Measurements from ENCODE around the gene CMTM4. TPM values are rescaled to one million over a fixed set of nuclear protein-coding genes. Genes with fewer than 3 reads are reported as not detected.

Gene CMTM4
- total and polyA plus RNA-seq, 2 experiments from 2014 or later: 14.1 to 77.0 TPM

DNA sequence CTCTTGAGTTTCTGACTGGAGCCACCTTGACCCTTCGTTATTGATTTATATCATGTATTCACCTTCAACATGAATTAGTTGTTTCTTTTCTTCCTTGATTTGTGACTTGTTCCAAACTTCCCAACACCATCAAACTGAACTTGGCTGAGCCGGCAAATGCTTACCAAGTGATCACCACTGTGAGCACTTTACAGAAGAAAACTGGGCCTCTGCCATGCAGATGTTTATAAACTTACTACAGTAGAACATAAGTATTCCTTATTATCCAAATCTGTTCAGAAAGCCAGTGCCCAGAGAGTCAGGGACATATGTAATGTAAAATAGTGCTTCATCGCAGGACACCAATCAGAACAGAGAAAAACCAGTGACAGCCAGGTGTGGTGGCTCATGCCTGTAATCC, 19.9 kb downstream of the CMTM4 start:
- ATAC-seq: no peak
- Histone ChIP-seq H3K79me2 (replicated peaks; ENCODE audit: insufficient read depth) (peaks cover 44% of the 10 kb centered on the region), H3K9me2 (ENCODE audit: insufficient read depth) (no peaks in the 10 kb centered on the region), H3F3A (replicated peaks; ENCODE audit: low read depth) (no peaks in the 10 kb centered on the region), H3K27me3 (ENCODE audit: insufficient read depth) (no peaks in the 10 kb centered on the region), H2AFZ (no peak overlapping the region), H4K20me1 (replicated peaks; ENCODE audit: insufficient read depth) (peaks cover under 1% of the 10 kb centered on the region; the same call in 1 of the 2 replicates), H3K27ac (ENCODE audit: low read depth) (0 out of 2 replicates have a peak overlapping the region, but pooled peaks have one; percentile 50), H3K36me3 (ENCODE audit: insufficient read depth) (no peaks in the 10 kb centered on the region), H3K4me1 (ENCODE audit: insufficient read depth) (no peaks in the 10 kb centered on the region; the same call in 1 of the 2 replicates), H3K4me3 (no peak overlapping the region), H3K4me2 (no peak overlapping the region)
- peaks cover 3% of the 10 kb centered on the region; the same call in 2 of the 3 replicates for H3K36me3 Mint-ChIP-seq (ENCODE audit: low read depth)
- no peak for TF ChIP-seq POLR2AphosphoS5 (IDR thresholded peaks at IDR 0.05; ENCODE audit: low read depth)
- TF ChIP-seq EZH2 (IDR thresholded peaks at IDR 0.05; ENCODE audit: low read depth, unreplicated experiment): no peak
- TF ChIP-seq, protein P1, sequence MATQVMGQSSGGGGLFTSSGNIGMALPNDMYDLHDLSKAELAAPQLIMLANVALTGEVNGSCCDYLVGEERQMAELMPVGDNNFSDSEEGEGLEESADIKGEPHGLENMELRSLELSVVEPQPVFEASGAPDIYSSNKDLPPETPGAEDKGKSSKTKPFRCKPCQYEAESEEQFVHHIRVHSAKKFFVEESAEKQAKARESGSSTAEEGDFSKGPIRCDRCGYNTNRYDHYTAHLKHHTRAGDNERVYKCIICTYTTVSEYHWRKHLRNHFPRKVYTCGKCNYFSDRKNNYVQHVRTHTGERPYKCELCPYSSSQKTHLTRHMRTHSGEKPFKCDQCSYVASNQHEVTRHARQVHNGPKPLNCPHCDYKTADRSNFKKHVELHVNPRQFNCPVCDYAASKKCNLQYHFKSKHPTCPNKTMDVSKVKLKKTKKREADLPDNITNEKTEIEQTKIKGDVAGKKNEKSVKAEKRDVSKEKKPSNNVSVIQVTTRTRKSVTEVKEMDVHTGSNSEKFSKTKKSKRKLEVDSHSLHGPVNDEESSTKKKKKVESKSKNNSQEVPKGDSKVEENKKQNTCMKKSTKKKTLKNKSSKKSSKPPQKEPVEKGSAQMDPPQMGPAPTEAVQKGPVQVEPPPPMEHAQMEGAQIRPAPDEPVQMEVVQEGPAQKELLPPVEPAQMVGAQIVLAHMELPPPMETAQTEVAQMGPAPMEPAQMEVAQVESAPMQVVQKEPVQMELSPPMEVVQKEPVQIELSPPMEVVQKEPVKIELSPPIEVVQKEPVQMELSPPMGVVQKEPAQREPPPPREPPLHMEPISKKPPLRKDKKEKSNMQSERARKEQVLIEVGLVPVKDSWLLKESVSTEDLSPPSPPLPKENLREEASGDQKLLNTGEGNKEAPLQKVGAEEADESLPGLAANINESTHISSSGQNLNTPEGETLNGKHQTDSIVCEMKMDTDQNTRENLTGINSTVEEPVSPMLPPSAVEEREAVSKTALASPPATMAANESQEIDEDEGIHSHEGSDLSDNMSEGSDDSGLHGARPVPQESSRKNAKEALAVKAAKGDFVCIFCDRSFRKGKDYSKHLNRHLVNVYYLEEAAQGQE (IDR thresholded peaks at IDR 0.05; ENCODE audit: unreplicated experiment): no peak
- TF ChIP-seq, protein P2, sequence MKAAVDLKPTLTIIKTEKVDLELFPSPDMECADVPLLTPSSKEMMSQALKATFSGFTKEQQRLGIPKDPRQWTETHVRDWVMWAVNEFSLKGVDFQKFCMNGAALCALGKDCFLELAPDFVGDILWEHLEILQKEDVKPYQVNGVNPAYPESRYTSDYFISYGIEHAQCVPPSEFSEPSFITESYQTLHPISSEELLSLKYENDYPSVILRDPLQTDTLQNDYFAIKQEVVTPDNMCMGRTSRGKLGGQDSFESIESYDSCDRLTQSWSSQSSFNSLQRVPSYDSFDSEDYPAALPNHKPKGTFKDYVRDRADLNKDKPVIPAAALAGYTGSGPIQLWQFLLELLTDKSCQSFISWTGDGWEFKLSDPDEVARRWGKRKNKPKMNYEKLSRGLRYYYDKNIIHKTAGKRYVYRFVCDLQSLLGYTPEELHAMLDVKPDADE (IDR thresholded peaks at IDR 0.05): no peak
- H3K4me3 Mint-ChIP-seq: no peak overlapping the region
- H3K4me1 Mint-ChIP-seq: peaks cover 6% of the 10 kb centered on the region; the same call in 1 of the 3 replicates
- 0 out of 2 replicates have a peak overlapping the region, but pooled peaks have one; percentile 83 for H3K27ac Mint-ChIP-seq
- H3K27me3 Mint-ChIP-seq (ENCODE audit: insufficient read depth, low read depth, poor library complexity): no peaks in the 10 kb centered on the region
- H3K9me3 Mint-ChIP-seq: no peaks in the 10 kb centered on the region
- DNase-seq (ENCODE audit: low spot score): no peak

DNA sequence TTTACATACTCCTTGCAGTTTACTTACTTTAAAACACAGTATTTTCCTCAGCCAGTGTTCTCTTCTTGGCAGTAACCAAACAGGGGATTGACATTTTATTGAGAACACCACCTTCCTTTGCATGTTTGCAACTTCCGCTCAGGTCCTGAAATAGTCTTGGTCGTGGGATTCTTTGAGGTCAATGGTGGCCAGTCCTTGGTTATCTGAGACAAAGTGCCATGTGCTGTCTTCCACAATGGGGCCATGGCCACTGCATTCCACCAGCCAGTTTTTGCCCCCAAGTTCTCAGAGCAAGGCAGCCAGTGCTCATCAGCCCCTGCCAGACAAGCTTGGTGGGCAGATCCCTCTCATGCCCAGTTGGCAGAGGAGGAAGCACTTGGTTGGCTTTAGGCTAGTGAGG, 22.9 kb downstream of the CMTM4 start:
- Histone ChIP-seq H3K9me2 (ENCODE audit: insufficient read depth) (no peaks in the 10 kb centered on the region), H4K20me1 (replicated peaks; ENCODE audit: insufficient read depth) (0 out of 2 replicates have a peak, but pooled peaks cover 7% of the 10 kb centered on the region), H3K79me2 (replicated peaks; ENCODE audit: insufficient read depth) (peaks cover 44% of the 10 kb centered on the region), H3K4me2 (no peak overlapping the region), H3K36me3 (ENCODE audit: insufficient read depth) (no peaks in the 10 kb centered on the region), H3K27ac (ENCODE audit: low read depth) (no peak overlapping the region), H2AFZ (no peak overlapping the region), H3F3A (replicated peaks; ENCODE audit: low read depth) (no peaks in the 10 kb centered on the region), H3K4me3 (no peak overlapping the region), H3K27me3 (ENCODE audit: insufficient read depth) (no peaks in the 10 kb centered on the region), H3K4me1 (ENCODE audit: insufficient read depth) (no peaks in the 10 kb centered on the region; the same call in 1 of the 2 replicates)
- Mint-ChIP-seq H3K27ac (no peak overlapping the region), H3K27me3 (ENCODE audit: insufficient read depth, low read depth, poor library complexity) (peaks cover 2% of the 10 kb centered on the region), H3K36me3 (ENCODE audit: low read depth) (peaks cover 3% of the 10 kb centered on the region; the same call in 1 of the 3 replicates), H3K9me3 (no peaks in the 10 kb centered on the region), H3K4me1 (peaks cover 6% of the 10 kb centered on the region; the same call in 1 of the 3 replicates), H3K4me3 (no peak overlapping the region)
- no peak for ATAC-seq
- DNase-seq (ENCODE audit: low spot score): no peak
- no peak for TF ChIP-seq EZH2 (IDR thresholded peaks at IDR 0.05; ENCODE audit: low read depth, unreplicated experiment)
- no peak for TF ChIP-seq STAT1 (IDR thresholded peaks at IDR 0.05; ENCODE audit: unreplicated experiment)
- no peak for TF ChIP-seq JUNB (IDR thresholded peaks at IDR 0.05; ENCODE audit: unreplicated experiment)
- no peak for TF ChIP-seq ZNF331 (CRISPR knock-in tag; IDR thresholded peaks at IDR 0.05; ENCODE audit: low read depth)
- TF ChIP-seq NANOG (IDR thresholded peaks at IDR 0.05; ENCODE audit: borderline replicate concordance): no peak
- TF ChIP-seq, protein P3, sequence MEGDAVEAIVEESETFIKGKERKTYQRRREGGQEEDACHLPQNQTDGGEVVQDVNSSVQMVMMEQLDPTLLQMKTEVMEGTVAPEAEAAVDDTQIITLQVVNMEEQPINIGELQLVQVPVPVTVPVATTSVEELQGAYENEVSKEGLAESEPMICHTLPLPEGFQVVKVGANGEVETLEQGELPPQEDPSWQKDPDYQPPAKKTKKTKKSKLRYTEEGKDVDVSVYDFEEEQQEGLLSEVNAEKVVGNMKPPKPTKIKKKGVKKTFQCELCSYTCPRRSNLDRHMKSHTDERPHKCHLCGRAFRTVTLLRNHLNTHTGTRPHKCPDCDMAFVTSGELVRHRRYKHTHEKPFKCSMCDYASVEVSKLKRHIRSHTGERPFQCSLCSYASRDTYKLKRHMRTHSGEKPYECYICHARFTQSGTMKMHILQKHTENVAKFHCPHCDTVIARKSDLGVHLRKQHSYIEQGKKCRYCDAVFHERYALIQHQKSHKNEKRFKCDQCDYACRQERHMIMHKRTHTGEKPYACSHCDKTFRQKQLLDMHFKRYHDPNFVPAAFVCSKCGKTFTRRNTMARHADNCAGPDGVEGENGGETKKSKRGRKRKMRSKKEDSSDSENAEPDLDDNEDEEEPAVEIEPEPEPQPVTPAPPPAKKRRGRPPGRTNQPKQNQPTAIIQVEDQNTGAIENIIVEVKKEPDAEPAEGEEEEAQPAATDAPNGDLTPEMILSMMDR (conservative IDR thresholded peaks at IDR 0.05; ENCODE audit: low read depth in 2 of 2): no peak
- no peak for TF ChIP-seq CREB1 (CRISPR knock-in tag; IDR thresholded peaks at IDR 0.05; ENCODE audit: low read depth)

Measured in GM23338 (cell line).